ENCODE measurements around the gene BICD1.

GRCh38 chr12:32063796-32064195 is 42.9 kb upstream of the BICD1 start:
- TF ChIP-seq POLR2AphosphoS5 (IDR thresholded peaks at IDR 0.05) (no peak), CTCF (IDR thresholded peaks at IDR 0.05 in 8 of 11, conservative IDR thresholded peaks at IDR 0.05 in 3 of 11) (no peak), POLR2A (IDR thresholded peaks at IDR 0.05) (no peak)

Data from spleen (tissue), 7 donors.